Stimulated activated naive CD8-positive, alpha-beta T cell treated with anti-CD3 and anti-CD28 coated beads, Interleukin-15, Interleukin-2, amounts not matched to agents 100 U/mL and 50 U/mL, for 24 hours (primary cell): Measurements from ENCODE around the gene TANGO2.

ENCODE experiments used
- ATAC-seq: fragments of 150-1000 bp; cut with Tn5 transposase; one replicate; pipeline ENCODE4 v1.10.0; 2021
- DNase-seq: peaks from one replicate; pipeline ENCODE4 v3.0.0; 2021

TANGO2 gene

DNA sequence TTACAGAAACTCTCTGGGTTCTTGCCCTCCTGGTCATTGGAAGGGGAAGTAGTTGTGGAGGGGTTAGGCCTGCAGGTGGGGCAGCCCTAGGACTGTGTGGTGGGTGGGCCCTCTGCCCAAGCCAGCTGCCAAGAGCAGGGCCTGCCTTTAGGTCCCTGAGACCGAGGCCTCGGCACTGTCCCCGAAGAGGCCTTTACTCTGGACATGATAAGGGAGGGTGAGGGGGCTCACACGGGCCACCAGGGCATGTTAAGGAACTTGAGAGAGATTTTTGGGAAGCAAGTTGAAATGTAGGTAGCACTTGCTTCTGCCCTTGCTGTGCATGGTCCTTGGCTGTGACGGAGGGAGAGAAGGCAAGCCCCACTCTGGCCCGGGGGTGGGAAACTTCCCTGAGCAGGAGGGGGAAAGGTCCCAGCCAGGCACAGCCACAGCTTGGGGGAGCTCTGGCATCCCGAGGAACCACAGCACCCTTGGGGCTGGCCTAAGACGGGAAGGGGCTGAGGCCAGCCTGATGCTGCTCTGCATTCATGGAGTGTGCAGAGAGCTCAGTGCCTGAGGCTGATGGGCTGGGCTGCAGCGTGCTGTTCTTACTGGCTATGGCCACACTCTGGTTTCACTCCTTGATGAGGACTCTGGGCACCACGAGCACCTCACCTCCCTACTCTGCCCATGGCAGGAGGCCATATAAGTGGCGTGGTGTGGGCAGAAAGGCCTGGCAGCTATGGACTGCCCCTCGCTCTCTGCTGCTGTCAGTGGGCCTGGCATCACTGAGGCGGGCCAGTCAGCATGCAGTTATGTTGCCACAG, 87.2 kb downstream of the TANGO2 start:
- DNase-seq: no peak
- no peak for ATAC-seq

DNA sequence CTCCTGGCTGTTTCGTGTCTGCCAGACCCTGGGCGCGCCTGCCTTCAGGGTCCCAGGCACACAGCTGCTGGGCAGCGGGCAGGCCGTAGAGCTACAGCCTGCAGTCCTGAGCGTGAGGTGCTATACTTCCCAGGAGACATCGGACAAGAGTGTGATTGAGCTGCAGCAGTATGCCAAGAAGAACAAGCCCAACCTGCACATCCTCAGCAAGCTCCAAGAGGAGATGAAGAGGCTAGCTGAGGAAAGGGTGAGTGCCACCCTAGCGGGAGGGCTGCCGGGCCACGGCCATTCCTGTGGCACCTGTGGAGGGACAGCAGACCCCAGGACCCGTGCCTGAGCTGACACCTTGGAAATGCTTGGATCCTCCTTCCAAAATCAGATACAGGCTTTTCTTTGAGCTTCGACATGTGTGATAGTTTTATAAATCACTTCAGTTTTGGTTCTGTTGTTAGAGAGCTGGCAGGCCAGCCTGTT, 87.9 kb downstream of the TANGO2 start:
- ATAC-seq: no peak
- DNase-seq: no peak

DNA sequence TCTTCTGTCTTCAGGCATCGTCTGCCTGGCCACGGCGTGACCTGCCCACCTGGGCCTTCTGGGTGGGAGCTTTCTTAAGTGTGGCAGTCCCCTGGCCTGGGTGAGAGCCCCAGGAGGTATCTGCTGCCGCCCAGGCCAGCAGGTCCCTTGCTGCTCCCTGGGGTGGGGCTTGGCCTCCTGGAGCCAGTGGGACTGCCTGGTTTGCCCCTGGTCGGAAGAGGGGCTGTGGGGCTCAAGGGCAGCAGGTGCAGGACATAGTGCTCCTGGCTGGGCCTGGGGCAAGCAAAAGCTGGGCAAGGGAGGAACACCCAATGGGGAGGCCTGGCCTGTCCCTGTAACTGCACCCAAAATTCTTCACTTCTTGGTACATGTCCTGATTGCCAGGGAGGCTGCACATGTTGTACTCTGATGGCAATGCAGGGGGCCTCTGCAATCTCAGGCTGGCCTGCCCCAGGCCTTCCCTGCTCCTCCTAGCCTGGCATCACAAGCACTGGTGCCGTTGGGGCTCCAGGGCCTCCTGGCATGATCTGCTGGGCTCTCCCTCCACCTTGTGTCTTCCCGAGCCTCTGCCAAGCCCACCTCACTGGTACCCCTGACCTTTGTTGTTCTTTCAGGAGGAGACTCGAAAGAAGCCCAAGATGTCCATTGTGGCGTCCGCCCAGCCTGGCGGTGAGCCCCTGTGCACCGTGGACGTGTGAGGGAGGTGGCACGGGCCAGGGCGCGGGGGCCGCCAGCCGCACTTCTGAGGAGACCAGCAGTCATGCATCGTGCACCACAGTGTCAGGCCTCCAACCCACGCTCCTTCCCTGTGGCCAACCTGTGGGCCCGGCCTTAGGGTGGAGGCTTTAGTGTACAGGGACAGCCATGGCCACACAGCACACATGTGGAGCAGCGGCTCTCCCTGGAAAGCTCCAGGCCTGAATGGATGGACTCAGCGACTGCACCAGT, 88.8 kb downstream of the TANGO2 start:
- DNase-seq: no peak
- no peak for ATAC-seq

DNA sequence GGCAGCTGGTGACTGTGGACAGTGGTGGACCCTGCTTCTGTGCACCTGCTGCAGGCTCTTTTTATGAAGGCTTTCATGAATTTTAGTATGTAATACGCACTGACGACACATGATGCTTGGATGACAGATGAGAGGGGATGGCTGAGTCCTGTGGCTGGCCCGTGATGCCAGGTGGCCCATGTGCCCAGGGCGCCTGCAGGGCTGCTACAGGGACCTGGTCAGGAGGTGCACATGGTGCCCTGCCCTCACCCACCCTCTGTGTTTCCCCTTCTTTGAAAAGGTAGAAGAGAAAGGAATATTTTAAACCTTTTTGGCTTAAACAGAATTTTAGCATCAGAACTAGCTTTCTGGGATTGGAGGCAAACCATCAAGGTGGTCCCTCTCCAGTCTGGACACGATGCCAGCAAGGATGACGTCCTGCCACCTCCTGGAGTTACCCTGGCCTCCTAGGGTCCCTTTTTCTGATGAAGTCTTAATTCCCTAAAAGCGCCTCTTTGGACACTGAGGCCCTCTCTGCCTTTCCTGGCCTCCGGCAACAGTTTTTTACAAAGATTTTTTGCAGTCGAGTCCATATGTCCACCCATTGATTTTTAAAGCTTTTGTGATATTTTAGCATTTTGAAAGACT, 89.6 kb downstream of the TANGO2 start:
- no peak for ATAC-seq

DNA sequence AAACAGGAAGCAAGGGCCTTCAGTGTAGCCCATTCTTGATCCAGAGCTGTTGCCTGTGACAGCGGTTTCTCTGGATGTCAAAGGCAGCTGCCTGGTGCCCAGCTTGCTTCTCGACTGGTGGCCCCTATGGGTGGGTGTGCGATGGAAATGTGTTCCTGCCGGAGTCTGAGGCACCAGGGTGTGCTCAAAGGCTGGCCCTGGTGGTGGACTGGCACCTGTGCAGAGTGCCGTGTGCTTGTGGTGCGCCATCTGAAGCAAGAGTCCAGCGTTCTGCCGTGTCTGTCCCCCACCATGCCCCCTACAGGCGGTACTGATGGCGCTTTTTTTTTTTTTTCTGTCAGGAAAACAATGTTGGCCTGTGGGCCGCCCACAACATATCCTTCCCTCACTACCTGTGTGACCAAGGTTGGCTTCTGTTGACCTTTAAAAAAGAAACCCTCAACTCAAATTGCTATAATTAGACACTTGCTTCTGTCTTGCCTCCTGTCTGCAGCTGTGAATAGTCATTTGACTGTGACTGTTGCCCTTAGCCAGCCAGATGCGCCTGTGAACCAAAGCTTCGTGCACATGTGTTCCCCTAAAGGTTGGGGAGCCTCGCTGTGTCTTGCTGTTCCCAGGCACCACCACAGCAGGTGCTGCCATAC, 90.3 kb downstream of the TANGO2 start:
- ATAC-seq (peak; percentile 81), DNase-seq (peak; percentile 62)

More for the DNA sequence above, 89.6 kb downstream of the TANGO2 start:
- no peak for DNase-seq

DNA sequence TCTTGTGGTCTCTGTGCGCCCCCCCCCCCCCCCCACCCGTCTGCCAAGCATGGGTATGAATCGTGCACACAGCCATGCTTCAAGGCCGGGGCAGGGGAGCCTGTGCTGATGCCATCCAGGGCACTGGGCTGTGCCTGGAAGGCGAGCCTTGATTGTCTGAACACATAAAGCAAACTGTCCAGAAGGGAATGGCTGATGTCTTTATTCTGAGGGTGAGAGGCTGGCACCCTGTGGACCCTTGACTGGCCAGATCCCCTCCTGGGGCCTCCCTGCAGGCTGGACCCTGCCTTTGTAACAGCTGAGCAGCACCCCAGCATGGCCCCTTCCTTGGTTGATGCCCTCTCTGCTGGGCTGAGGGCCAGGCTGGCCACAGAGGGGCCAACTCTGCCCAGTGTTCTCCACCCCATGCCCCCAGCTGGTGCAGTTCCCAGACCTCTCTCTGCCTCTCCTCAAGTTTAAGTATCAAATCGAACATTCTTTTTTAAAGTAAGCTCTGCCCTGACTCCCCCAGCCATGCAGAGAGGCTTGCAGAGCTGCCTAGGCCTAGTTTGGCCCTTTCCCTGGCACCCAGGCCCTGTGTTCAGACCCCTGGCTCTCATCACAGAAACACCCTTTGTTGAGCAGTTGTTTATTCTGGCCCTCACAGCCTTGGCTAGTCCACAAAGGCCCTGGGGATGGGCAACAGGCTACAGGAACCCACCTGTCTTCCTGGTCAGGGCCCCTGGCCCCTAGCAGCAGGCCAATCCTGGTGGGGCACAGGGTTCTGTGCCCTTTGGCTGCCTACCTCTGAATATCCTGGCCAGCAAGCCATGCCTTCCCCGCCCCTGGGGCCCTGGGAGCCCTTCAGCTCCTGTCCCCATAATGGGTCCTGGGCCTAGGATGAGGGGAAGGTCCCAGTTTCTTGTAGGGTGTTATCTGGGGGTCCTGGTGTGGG, 91.0 kb downstream of the TANGO2 start:
- ATAC-seq (no peak), DNase-seq (no peak)

DNA sequence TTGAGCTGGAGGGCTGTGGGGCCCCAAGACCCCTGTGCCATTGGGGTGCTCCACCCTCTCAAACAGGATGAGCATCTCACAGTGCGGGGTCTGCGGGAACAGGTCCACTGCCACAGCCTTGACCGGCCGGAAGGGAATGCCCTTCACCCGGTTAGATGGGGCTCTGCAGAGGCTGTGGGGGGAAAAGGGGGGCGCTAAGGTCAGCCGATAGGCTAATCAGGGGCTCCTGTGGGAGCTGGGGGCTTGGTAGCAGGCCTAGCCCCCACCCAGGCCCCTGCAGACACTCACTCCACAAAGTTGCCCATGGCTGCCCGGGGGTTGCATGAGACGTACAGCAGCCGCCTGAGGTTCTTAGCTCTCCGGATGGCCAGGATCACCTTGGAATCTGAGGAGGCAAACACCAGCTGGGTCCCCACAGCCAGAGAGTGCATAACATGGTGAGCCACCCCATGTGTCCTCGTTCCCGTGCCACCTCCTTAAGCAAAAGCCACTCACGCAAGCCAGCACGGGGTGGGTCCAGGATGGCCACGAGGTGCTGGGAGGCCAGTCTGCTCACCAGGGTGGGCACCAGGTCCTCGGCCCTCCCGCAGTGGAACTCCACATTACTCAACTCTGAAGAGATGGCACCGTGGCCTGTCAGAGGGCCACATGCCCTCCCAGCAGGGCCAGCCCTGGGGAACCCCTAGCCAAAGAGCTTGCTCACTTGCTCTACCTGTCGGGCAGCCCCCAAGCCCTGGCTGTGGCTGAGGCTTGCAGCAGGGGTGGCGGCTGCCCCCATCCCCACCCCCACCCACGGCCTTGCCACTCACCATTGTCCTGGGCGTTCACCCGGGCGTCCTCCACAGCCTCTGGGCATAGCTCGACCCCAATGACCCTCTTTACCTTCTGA, 92.0 kb downstream of the TANGO2 start:
- DNase-seq (no peak), ATAC-seq (no peak)

DNA sequence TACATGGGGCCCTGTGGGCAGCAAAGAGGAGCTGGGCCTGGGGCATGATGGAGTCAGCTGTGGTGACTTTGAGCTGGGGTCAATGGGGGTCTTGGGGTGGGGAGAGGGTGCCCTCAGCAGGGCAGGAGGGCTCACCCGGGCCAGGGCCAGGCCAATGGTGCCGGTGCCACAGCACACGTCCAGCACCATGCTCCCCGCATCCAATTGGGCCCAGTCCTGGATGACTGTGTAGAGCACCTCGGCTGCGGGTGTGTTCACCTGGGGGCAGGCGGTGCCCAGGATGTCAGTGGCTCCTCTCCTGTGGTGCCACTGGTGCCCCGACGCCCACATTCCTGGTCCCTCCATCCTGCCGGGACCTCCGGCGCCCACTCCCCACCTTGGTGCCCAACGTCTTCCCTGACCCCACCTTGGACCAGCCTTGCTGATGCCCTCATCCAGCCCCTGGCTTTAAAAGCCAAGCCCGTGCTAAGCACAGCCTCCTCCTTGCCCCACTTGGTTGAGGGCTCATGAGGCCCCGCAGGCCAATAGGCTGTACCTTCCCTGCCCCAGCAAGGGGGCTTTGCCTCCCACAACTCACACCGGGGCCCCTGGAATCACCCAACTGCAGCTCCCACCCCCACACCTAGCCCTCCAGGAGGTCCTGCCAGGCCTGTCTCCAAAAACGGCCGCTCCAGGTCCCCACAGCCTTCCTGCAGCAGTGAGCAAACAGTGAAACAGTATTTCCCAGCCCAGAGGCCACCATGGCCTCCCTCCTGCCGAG, 92.8 kb downstream of the TANGO2 start:
- no peak for ATAC-seq

DNA sequence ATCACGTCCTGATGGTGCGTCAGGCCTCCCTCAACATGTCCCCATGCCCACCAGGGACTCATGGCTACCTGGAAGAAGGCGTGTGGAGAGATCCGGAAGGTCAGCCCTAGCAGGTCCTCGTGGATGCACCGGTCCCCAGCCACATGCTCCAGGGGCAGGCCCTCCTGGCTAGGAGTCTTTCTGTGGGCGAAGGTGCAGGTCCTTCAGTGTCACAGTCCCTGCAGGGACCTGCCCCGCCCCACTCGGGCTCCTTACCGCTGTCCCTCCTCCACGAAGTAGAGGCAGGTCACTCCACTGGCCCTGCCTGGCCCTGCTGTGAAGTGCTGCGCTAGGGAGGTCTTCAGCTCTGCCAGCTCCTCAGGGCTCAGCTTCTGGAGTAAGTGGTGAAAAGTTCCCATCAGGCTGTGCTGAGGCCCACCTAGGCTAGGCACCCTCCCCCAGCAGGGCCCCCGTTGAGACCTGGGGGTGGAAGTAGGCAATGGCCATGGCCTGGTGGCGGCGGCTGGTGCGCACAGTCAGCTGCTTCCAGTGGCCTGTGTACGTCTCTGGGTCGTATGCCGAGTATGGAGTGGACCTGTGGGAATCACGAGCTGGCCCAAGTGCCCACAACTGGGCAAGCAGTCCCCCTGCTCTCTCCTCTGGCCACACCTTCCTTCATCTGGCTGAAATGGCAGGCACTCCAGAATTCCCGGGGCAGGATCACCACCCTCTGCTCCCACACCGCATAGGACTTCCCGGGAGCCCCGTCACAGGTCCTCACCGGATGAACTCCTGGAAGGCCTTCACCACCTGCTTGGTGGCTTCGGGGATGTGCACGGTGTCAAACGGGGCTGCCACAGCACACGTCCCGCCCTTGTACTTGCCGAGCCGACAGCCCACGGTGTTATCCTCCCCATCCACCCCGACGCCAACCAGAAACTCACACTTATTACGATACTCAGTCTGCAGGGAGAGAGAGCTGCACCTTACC, 93.9 kb downstream of the TANGO2 start:
- no peak for ATAC-seq
- DNase-seq: no peak

More for the DNA sequence above, 92.8 kb downstream of the TANGO2 start:
- DNase-seq: no peak

DNA sequence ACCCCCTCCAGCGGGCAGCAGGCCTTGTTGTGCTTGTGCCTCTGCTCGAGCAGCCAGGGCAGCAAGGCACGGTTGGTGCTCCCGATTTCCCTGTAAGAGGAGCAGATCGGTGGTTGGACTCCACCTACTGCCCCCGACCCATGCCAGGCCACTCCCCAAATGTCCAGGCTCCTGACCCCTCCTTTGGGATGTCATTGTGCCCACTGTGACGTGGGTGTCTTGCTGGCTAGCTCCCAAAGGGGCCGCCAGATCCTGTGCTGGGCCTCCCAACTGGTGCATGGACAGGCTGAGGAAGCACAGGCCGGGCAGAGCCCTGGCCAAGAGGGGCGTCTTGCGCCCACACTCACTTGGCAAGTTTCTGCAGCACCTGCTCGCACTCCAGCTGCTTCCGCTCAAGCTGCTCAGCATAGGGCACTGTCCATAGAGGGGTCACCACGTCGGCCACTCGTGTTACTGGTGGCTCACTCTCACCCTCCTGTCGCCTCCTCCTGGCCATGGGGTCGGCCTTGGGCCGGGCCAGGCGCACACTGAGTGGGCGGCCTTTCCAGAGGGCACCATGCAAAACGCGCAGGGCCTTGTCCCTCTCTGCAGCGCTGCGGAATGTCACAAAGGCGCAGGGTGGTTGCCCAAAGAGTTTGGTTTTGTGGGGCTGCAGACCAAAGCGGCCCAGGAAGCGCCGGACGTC, 94.9 kb downstream of the TANGO2 start, which contains the start of gene RANBP1:
Gene RANBP1 (plus strand): TSS at position 414 of the 685 bp plus-strand sequence. CDS start 81 bp downstream, at position 495.
- ATAC-seq (no peak), DNase-seq (no peak)

DNA sequence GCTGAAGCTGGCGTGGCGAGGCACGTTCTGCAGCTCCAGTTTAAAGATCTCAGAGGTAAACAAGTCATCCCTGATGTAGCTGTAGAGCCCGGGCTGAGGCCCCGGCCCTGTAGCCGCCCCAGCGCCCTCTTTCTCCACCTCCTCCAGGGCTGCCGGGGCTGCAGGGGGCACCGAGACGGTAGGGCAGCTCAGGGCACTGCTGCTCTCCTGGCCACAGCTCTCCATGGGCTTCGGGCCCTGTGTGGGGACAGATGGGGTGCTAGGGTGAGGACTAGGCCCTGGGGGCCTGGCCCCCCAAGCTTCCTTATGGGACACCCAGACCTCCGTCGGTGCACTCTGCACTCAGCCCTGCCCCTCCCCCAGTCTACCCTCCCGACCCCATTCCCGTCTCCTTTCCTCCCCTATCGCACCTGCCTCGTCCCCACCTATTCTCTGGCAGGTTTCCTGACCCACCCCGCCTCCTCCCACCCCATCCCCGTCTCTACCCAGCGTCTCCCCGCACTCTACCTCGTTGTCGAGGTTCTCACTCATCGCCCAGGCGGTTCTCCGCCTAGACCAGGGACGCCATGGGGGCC, 95.6 kb downstream of the TANGO2 start:
- ATAC-seq (no peak), DNase-seq (no peak)
